Measurements from ENCODE around the gene EFL1. TPM values are rescaled to one million over a fixed set of nuclear protein-coding genes. Genes with fewer than 3 reads are reported as not detected.

EFL1 gene
- total RNA-seq, 1 experiment from 2014 or later, result 27.5 TPM

DNA sequence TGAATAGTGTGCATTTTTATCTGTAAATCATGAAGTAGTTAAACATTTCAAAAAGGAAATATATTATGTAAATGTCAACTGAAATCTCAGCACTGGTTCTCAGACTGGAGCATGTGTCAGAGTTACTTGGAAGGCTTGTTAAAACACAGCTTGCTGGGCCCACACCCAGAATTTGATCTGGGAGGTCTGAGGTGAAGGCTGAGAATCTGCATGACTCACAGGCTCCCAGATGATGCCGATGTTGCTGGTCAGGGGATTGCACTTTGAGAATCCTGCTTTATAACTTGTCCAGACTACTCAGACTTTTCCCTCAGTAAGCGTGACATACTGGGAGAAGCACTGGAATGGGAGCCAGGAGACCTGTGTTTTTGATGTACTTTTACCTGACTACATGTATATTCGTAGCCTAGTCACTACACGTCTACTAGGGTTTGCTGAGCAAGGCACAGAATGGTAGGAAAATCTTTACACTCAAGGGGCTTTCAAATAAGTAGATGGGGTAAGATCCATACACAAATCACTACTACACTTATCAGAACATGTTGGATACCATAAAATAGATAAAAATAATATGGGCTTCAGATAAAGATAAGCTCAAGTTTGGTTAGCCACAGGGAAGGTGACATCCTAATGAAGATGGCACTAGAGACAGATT lies 139.7 kb downstream of the EFL1 start (continued):
- TF ChIP-seq ETV6 (CRISPR knock-in tag; IDR thresholded peaks at IDR 0.05) (no peak), CREM (CRISPR knock-in tag; IDR thresholded peaks at IDR 0.05) (no peak), GTF2I (CRISPR knock-in tag; conservative IDR thresholded peaks at IDR 0.05) (no peak), ZNF317 (CRISPR knock-in tag; IDR thresholded peaks at IDR 0.05; ENCODE audit: borderline replicate concordance, low read depth) (no peak), ERG (CRISPR knock-in tag; IDR thresholded peaks at IDR 0.05) (no peak), TCF7 (CRISPR knock-in tag; IDR thresholded peaks at IDR 0.05; ENCODE audit: low read depth) (no peak)
- TF ChIP-seq, protein P1, sequence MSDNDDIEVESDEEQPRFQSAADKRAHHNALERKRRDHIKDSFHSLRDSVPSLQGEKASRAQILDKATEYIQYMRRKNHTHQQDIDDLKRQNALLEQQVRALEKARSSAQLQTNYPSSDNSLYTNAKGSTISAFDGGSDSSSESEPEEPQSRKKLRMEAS (CRISPR knock-in tag; IDR thresholded peaks at IDR 0.05), result no peak
- TF ChIP-seq, protein P2, sequence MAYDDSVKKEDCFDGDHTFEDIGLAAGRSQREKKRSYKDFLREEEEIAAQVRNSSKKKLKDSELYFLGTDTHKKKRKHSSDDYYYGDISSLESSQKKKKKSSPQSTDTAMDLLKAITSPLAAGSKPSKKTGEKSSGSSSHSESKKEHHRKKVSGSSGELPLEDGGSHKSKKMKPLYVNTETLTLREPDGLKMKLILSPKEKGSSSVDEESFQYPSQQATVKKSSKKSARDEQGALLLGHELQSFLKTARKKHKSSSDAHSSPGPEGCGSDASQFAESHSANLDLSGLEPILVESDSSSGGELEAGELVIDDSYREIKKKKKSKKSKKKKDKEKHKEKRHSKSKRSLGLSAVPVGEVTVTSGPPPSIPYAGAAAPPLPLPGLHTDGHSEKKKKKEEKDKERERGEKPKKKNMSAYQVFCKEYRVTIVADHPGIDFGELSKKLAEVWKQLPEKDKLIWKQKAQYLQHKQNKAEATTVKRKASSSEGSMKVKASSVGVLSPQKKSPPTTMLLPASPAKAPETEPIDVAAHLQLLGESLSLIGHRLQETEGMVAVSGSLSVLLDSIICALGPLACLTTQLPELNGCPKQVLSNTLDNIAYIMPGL (CRISPR knock-in tag; IDR thresholded peaks at IDR 0.05), result no peak
- TF ChIP-seq, protein P3, sequence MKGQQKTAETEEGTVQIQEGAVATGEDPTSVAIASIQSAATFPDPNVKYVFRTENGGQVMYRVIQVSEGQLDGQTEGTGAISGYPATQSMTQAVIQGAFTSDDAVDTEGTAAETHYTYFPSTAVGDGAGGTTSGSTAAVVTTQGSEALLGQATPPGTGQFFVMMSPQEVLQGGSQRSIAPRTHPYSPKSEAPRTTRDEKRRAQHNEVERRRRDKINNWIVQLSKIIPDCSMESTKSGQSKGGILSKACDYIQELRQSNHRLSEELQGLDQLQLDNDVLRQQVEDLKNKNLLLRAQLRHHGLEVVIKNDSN (CRISPR knock-in tag; IDR thresholded peaks at IDR 0.05), result no peak
- TF ChIP-seq, protein P4, sequence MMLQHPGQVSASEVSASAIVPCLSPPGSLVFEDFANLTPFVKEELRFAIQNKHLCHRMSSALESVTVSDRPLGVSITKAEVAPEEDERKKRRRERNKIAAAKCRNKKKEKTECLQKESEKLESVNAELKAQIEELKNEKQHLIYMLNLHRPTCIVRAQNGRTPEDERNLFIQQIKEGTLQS (CRISPR knock-in tag; conservative IDR thresholded peaks at IDR 0.05), result no peak

- ChIA-PET CTCF (interaction anchor here (2.8 kb wide), 1 partner anchor 9 kb away, joined by 16 read pairs; no protein-coding TSS in a partner anchor), POLR2A (no interaction called here)
- TF ChIP-seq FOXJ3 (CRISPR knock-in tag; IDR thresholded peaks at IDR 0.05; ENCODE audit: borderline replicate concordance) (no peak), ZSCAN18 (CRISPR knock-in tag; IDR thresholded peaks at IDR 0.05) (no peak), MYBL2 (CRISPR knock-in tag; IDR thresholded peaks at IDR 0.05) (no peak), SMAD4 (CRISPR knock-in tag; IDR thresholded peaks at IDR 0.05) (no peak), USF2 (CRISPR knock-in tag; IDR thresholded peaks at IDR 0.05) (no peak), ZNF219 (CRISPR knock-in tag; IDR thresholded peaks at IDR 0.05; ENCODE audit: borderline replicate concordance) (no peak), CBFB (CRISPR knock-in tag; IDR thresholded peaks at IDR 0.05; ENCODE audit: low read depth) (no peak), TCF7 (CRISPR knock-in tag; IDR thresholded peaks at IDR 0.05; ENCODE audit: low read depth) (no peak), CREB1 (CRISPR knock-in tag; IDR thresholded peaks at IDR 0.05) (no peak), IRF1 (CRISPR knock-in tag; IDR thresholded peaks at IDR 0.05) (no peak), KAT7 (CRISPR knock-in tag; IDR thresholded peaks at IDR 0.05; ENCODE audit: borderline replicate concordance) (no peak), NR2C2 (CRISPR knock-in tag; IDR thresholded peaks at IDR 0.05) (no peak), CREM (CRISPR knock-in tag; IDR thresholded peaks at IDR 0.05) (no peak), ZNF396 (CRISPR knock-in tag; IDR thresholded peaks at IDR 0.05; ENCODE audit: borderline replicate concordance) (no peak), GABPB1 (CRISPR knock-in tag; IDR thresholded peaks at IDR 0.05) (no peak), ZNF512 (CRISPR knock-in tag; IDR thresholded peaks at IDR 0.05; ENCODE audit: borderline replicate concordance) (no peak), TEAD1 (CRISPR knock-in tag; IDR thresholded peaks at IDR 0.05) (no peak)
- Mint-ChIP-seq H3K4me1 (no peaks in the 10 kb centered on the region), H3K4me3 (no peak overlapping the region), H3K27me3 (ENCODE audit: low read depth) (no peaks in the 10 kb centered on the region), H3K9me3 (no peaks in the 10 kb centered on the region), H3K27ac (no peak overlapping the region), H3K36me3 (no peaks in the 10 kb centered on the region)
- DNase-seq (ENCODE audit: low spot score), result no peak
- ATAC-seq, result no peak
Observed at GRCh38 chr15:82118040-82118439, 144.5 kb downstream of the EFL1 start.

All from WTC11 (cell line).